Measurements from ENCODE around the gene CCRL2. TPM values are rescaled to one million over a fixed set of nuclear protein-coding genes. Genes with fewer than 3 reads are reported as not detected.
A peak's percentile ranks its signal among the peaks of the same experiment; 100 is the strongest.

The CCRL2 gene
- total and polyA plus RNA-seq, 9 of the 15 experiments (the other 6 are each of a cell fraction or from before 2014, with no cell fraction given): 3.4 to 5.7 (median 4.0) TPM

DNA sequence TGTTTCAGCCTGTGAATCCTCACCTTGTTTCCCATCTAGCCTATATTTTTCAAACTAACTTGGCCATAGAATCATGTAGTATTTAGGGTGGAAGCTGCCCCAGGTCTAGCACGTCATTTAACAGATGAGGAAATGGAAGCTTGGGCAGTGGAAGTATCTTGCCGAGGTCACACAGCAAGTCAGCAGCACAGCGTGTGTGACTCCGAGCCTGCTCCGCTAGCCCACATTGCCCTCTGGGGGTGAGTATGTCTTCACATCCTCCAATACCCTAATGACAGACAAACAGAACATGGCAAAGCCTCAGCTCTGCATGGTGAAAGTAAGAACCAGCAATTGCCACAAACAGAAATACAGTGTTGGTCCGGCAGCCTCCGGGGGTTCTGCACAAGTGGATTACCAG lies 38.5 kb upstream of the CCRL2 start:
- no peaks in the 10 kb centered on the region for H4K20me1 ChIP-seq (replicated peaks; ENCODE audit: control insufficient read depth, insufficient read depth, low read length)
- H3K27ac ChIP-seq (ENCODE audit: extremely low read depth, low read depth, low read length): no peak overlapping the region
- H3K9ac ChIP-seq (ENCODE audit: insufficient read depth in 1 of 2, low read depth in 2 of 2, low read length in 2 of 2): no peak overlapping the region
- no peaks in the 10 kb centered on the region for H3K4me1 ChIP-seq (replicated peaks in 1 of 2; ENCODE audit: control insufficient read depth in 2 of 2, insufficient read depth in 2 of 2, low read length in 2 of 2)
- H2AFZ ChIP-seq (ENCODE audit: low read depth, low read length): no peak overlapping the region
- H3K9me1 ChIP-seq (ENCODE audit: control insufficient read depth, insufficient read depth, low read length): no peaks in the 10 kb centered on the region
- ATAC-seq: peak; percentile 86
- ChIA-PET POLR2A (interaction anchor here (0.6 to 1.4 kb wide), 5 partner anchors 10 to 471 kb away, joined by 3 to 4 read pairs (median 3); no protein-coding TSS in a partner anchor), CTCF (ENCODE audit: low intra/inter-chr PET ratio) (interaction anchor here (0.9 kb wide), 1 partner anchor 90 kb away, joined by 4 read pairs; no protein-coding TSS in a partner anchor)
- FAIRE-seq: peak; percentile 55
- intact Hi-C loops (cut with micrococcal nuclease): loop anchor here (5.0 kb wide), 1 partner anchor 156 kb away; no protein-coding TSS in a partner anchor
- under 1% methylated on average over 7 of the region's 7 CpGs for WGBS (ENCODE audit: insufficient coverage, low coverage, missing lambda C conversion rate)
- H3K36me3 ChIP-seq (ENCODE audit: control insufficient read depth, insufficient read depth, low read length): no peaks in the 10 kb centered on the region
- BruUV-seq (replicated peaks): no TSS peak
- H3K4me2 ChIP-seq (ENCODE audit: insufficient read depth, low read length): no peak overlapping the region
- H3K9me3 ChIP-seq (replicated peaks; ENCODE audit: control insufficient read depth, insufficient read depth, low read depth, low read length): no peaks in the 10 kb centered on the region
- H3K79me2 ChIP-seq (ENCODE audit: control insufficient read depth, insufficient read depth, low read length): no peaks in the 10 kb centered on the region
- peak in 1 of 4 experiments; percentile 33 for DNase-seq (ENCODE audit: extremely low read depth in 1 of 4, low spot score in 3 of 4)
- H3K27me3 ChIP-seq (ENCODE audit: control insufficient read depth in 2 of 2, insufficient read depth in 2 of 2, low read length in 2 of 2): peaks cover 30 to 48% of the 10 kb centered on the region in 2 experiments
- no peak overlapping the region for H3K4me3 ChIP-seq
- in situ Hi-C loops (cut with MboI): no loop called here
- no peak for TF ChIP-seq STAT5A (IDR thresholded peaks at IDR 0.05; ENCODE audit: borderline replicate concordance, low read length)
- TF ChIP-seq MYBL2 (IDR thresholded peaks at IDR 0.05; ENCODE audit: low read depth): no peak
- TF ChIP-seq MYBL2 (CRISPR knock-in tag; IDR thresholded peaks at IDR 0.05; ENCODE audit: borderline replicate concordance): no peak
- TF ChIP-seq ZNF589 (CRISPR knock-in tag; IDR thresholded peaks at IDR 0.05; ENCODE audit: low read depth): no peak
- TF ChIP-seq, protein P1, sequence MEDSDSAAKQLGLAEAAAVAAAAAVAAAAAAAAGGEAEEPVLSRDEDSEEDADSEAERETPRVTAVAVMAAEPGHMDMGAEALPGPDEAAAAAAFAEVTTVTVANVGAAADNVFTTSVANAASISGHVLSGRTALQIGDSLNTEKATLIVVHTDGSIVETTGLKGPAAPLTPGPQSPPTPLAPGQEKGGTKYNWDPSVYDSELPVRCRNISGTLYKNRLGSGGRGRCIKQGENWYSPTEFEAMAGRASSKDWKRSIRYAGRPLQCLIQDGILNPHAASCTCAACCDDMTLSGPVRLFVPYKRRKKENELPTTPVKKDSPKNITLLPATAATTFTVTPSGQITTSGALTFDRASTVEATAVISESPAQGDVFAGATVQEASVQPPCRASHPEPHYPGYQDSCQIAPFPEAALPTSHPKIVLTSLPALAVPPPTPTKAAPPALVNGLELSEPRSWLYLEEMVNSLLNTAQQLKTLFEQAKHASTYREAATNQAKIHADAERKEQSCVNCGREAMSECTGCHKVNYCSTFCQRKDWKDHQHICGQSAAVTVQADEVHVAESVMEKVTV (CRISPR knock-in tag; IDR thresholded peaks at IDR 0.05): peak; percentile 53
- no peak for TF ChIP-seq RBM39 (optimal IDR thresholded peaks at IDR 0.05; ENCODE audit: low read depth, low read length)
- no peak for TF ChIP-seq ZNF592 (IDR thresholded peaks at IDR 0.05)
